MM.1S (cell line): ENCODE results near the gene RRAD.

Experiments
- EZH2phosphoT487 ChIP-seq: fragments of 300-600 bp; sonication (generic); IDR thresholded peaks from 2 replicates; pipeline ENCODE4 v1.6.1; 2018; ENCODE audit warnings: antibody characterized with exemption, low read length
- TF ChIP-seq, protein P1 (sequence below): fragments of 300-600 bp; sonication (generic); IDR thresholded peaks from 2 replicates; pipeline ENCODE4 v1.5.1; 2016; ENCODE audit warnings: antibody characterized with exemption, low read length, mixed read lengths

GRCh38 chr16:66895999-66896398 is 29.3 kb downstream of the RRAD start:
- TF ChIP-seq, protein P1, sequence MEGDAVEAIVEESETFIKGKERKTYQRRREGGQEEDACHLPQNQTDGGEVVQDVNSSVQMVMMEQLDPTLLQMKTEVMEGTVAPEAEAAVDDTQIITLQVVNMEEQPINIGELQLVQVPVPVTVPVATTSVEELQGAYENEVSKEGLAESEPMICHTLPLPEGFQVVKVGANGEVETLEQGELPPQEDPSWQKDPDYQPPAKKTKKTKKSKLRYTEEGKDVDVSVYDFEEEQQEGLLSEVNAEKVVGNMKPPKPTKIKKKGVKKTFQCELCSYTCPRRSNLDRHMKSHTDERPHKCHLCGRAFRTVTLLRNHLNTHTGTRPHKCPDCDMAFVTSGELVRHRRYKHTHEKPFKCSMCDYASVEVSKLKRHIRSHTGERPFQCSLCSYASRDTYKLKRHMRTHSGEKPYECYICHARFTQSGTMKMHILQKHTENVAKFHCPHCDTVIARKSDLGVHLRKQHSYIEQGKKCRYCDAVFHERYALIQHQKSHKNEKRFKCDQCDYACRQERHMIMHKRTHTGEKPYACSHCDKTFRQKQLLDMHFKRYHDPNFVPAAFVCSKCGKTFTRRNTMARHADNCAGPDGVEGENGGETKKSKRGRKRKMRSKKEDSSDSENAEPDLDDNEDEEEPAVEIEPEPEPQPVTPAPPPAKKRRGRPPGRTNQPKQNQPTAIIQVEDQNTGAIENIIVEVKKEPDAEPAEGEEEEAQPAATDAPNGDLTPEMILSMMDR = no peak
- TF ChIP-seq EZH2phosphoT487 = no peak
